Measurements from ENCODE around the gene CLEC4F. TPM values are rescaled to one million over a fixed set of nuclear protein-coding genes. Genes with fewer than 3 reads are reported as not detected.
"Not testable (repeated sequence)": the region's sequence is repeated elsewhere in the genome, so short reads cannot be mapped to it uniquely, and the experiment has no call there.

CLEC4F gene
- total and polyA plus RNA-seq, 5 donors = 0.12 to 0.40 (median 0.27) TPM; not detected in 1

- no peaks in the 10 kb centered on the region for H3K4me1 ChIP-seq (ENCODE audit: control insufficient read depth, insufficient read depth, low read length)
- peak in 1 of 3 donors; percentile 15 for DNase-seq
- intact Hi-C loops (cut with DNase I) = no loop called here
- ATAC-seq = no peak
- H3K27me3 ChIP-seq (ENCODE audit: control insufficient read depth, insufficient read depth) = no peaks in the 10 kb centered on the region
- no peaks in the 10 kb centered on the region for H3K9me3 ChIP-seq (ENCODE audit: control insufficient read depth, low read length)
- H3K27ac ChIP-seq (ENCODE audit: low read length) = no peak overlapping the region
- 64% methylated on average over 10 of the region's 10 CpGs for WGBS
- no peak overlapping the region for H3K4me3 ChIP-seq (ENCODE audit: low read length)
Observed at GRCh38 chr2:70801607-70802263, 18.7 kb downstream of the CLEC4F start.

DNA sequence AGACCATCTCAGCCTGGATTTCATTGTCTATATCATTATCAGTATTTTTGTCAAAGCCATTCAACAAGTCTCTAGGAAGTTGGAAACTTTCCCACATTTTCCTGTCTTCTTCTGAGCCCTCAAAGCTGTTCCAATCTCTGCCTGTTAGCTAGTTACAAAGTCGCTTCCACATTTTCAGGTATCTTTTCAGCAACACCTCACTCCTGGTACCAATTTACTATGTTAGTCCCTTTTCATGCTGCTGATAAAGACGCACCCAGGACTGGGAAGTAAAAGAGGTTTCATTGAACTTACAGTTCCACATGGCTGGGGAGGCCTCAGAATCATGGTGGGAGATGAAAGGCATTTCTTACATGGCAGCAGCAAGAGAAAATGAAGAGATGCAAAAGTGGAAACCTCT is 20.7 kb downstream of the CLEC4F start:
- WGBS = 84% methylated on average over 2 of the region's 2 CpGs
- intact Hi-C loops (cut with DNase I) = no loop called here
- Histone ChIP-seq H3K27ac (ENCODE audit: low read length) (no peak overlapping the region), H3K4me1 (ENCODE audit: control insufficient read depth, insufficient read depth, low read length) (no peaks in the 10 kb centered on the region), H3K27me3 (ENCODE audit: control insufficient read depth, insufficient read depth) (no peaks in the 10 kb centered on the region), H3K4me3 (ENCODE audit: low read length) (no peak overlapping the region), H3K9me3 (ENCODE audit: control insufficient read depth, low read length) (no peaks in the 10 kb centered on the region)
- no peak for DNase-seq
- ATAC-seq = no peak

DNA sequence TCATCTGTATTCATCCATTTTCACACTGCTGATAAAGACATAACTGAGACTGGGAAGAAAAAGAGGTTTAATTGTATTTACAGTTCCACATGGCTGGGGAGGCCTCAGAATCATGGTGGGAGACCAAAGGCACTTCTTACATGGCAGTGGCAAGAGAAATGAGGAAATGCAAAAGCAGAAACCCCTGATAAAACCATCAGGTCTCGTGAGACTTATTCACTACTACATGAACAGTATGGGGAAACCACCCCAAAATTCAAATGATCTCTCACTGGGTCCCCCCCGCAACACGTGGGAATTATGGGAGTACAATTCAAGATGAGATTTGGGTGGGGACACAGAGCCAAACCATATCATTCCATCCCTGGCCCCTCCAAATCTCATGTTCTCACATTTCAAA is 22.4 kb downstream of the CLEC4F start:
- H3K27me3 ChIP-seq (ENCODE audit: control insufficient read depth, insufficient read depth); H3K4me1 ChIP-seq (ENCODE audit: control insufficient read depth, insufficient read depth, low read length); H3K27ac ChIP-seq (ENCODE audit: low read length); H3K4me3 ChIP-seq (ENCODE audit: low read length); intact Hi-C loops (cut with DNase I); ATAC-seq; H3K9me3 ChIP-seq (ENCODE audit: control insufficient read depth, low read length); DNase-seq: not testable (repeated sequence)
- 85% methylated on average over 3 of the region's 3 CpGs for WGBS

DNA sequence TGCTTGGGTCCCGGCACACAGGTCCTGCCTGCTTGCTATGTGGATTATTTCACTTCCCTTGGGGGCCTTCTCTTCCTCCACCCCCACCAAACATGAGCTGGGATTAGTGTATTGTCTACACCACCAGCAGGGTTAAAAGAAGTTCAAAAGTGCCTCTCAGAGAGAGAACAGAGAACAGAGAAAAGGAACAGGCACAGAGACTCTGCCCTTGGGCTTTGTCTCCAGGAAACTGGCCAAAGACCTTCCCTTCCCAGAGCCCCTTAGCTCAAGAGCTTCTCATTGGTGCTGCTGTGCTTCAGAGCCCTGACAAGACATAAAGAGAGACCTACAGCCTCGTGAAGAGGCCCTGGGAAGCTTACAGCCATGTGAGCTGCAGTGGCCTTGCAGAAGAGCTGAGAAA is 22.9 kb downstream of the CLEC4F start:
- ATAC-seq = no peak
- no peaks in the 10 kb centered on the region for H3K27me3 ChIP-seq (ENCODE audit: control insufficient read depth, insufficient read depth)
- WGBS = 45% methylated on average over 2 of the region's 2 CpGs

DNA sequence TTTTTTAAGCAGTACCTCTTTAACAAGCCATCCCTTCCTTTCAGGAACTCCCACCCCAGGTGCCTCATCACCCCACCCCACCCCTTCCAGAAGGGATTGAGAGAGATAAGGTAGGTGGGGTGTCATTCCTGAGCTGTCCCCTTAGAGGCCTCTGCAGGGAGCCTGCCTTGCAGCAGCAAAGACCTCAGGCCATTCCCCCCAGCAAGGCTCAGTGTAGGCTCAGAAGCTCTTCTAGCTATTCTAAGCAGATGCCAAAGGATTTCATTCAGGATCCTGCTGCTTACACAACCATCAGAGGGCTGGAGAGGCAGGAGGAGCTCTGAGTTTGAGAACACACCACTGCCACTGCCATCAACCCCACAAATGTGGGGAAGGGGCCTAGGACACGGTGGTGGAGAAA is 24.1 kb downstream of the CLEC4F start:
- Histone ChIP-seq H3K27me3 (ENCODE audit: control insufficient read depth, insufficient read depth) (no peaks in the 10 kb centered on the region), H3K9me3 (ENCODE audit: control insufficient read depth, low read length) (no peaks in the 10 kb centered on the region), H3K4me1 (ENCODE audit: control insufficient read depth, insufficient read depth, low read length) (no peaks in the 10 kb centered on the region), H3K27ac (ENCODE audit: low read length) (no peak overlapping the region), H3K4me3 (ENCODE audit: low read length) (no peak overlapping the region)
- ATAC-seq (no peak), DNase-seq (no peak)
- intact Hi-C loops (cut with DNase I) = no loop called here
- WGBS = 78% methylated on average over 1 of the region's 1 CpG

More for the DNA sequence above, 22.9 kb downstream of the CLEC4F start:
- no peaks in the 10 kb centered on the region for H3K9me3 ChIP-seq (ENCODE audit: control insufficient read depth, low read length)
- no peak for DNase-seq
- no peak overlapping the region for H3K27ac ChIP-seq (ENCODE audit: low read length)
- intact Hi-C loops (cut with DNase I) = no loop called here
- H3K4me3 ChIP-seq (ENCODE audit: low read length) = no peak overlapping the region
- H3K4me1 ChIP-seq (ENCODE audit: control insufficient read depth, insufficient read depth, low read length) = no peaks in the 10 kb centered on the region

- 68% methylated on average over 4 of the region's 4 CpGs for WGBS
- no peaks in the 10 kb centered on the region for H3K9me3 ChIP-seq (ENCODE audit: control insufficient read depth, low read length)
- no peak overlapping the region for H3K27ac ChIP-seq (ENCODE audit: low read length)
- H3K27me3 ChIP-seq (ENCODE audit: control insufficient read depth, insufficient read depth) = no peaks in the 10 kb centered on the region
- DNase-seq (no peak), ATAC-seq (no peak)
- no peaks in the 10 kb centered on the region for H3K4me1 ChIP-seq (ENCODE audit: control insufficient read depth, insufficient read depth, low read length)
- intact Hi-C loops (cut with DNase I) = no loop called here
- H3K4me3 ChIP-seq (ENCODE audit: low read length) = no peak overlapping the region
Observed at GRCh38 chr2:70795164-70795995, 25.0 kb downstream of the CLEC4F start.

DNA sequence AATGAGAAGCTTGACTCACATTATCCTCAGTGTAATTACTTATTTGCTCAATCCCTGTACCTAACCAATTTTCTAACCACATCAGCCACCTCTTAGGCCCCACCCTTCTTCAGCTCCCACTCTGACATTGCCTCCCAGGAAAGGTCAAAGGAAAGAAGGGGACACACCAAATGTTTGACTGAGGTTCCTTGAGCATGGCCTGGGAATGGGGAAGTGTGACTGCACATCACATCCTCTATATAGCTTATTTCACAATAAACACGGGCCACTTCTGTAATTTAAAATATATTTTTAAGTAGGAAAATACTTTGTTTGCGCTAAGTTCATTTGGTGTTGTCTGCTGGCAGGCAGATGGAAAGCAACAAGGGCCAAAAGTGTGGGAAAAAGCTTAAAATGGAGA is 26.9 kb downstream of the CLEC4F start:
- Histone ChIP-seq H3K27me3 (ENCODE audit: control insufficient read depth, insufficient read depth) (no peaks in the 10 kb centered on the region), H3K9me3 (ENCODE audit: control insufficient read depth, low read length) (no peaks in the 10 kb centered on the region), H3K27ac (ENCODE audit: low read length) (no peak overlapping the region), H3K4me1 (ENCODE audit: control insufficient read depth, insufficient read depth, low read length) (no peaks in the 10 kb centered on the region), H3K4me3 (ENCODE audit: low read length) (no peak overlapping the region)
- no peak for DNase-seq
- intact Hi-C loops (cut with DNase I) = loop anchor here in 2 of 4 donors (5.0 kb wide), 1 partner anchor 154 kb away; no protein-coding TSS in a partner anchor
- WGBS = 77% methylated on average over 2 of the region's 2 CpGs
- no peak for ATAC-seq

DNA sequence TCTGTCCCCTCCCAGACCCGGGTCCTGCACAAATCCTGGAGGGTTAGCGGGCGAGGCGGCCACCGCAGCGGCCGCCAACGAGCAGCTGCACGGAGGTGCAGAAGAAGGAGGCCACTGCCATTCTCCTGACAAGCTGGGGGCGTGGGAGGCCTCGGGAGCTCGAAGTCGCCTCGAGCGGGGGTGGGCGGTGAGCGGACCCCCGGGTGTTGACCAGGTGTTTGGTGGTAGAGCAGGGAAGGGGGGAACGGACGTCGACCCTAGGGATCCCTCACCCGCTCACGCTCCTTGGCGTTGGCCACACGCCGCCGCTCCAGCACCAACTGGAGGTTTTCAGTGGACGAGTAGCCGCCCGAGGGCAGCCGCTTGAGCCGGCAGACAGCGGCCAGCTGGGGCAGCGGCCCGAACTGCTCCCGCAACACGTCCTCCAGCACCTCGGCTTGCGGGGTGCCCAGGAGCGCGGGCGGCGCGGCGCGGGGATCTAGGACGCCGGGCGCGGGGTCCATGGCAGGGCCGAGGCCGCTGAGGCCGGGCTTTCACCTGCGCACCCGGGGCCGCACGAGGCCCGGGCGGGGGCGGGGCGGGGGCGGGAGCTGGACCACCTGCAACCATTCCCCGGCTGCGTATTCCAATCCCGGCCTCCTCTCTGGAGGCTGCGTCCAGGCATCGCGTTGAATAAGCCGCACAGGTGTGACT is 30.1 kb downstream of the CLEC4F start, which contains the start of gene FIGLA:
TSS of gene FIGLA (minus strand) at position 508 of the 693 bp plus-strand sequence. CDS start at position 503, 5 bp downstream.
- Histone ChIP-seq H3K4me1 (ENCODE audit: control insufficient read depth, insufficient read depth, low read length) (no peaks in the 10 kb centered on the region), H3K9me3 (ENCODE audit: control insufficient read depth, low read length) (no peaks in the 10 kb centered on the region), H3K27me3 (ENCODE audit: control insufficient read depth, insufficient read depth) (peaks cover 3% of the 10 kb centered on the region), H3K4me3 (ENCODE audit: low read length) (peak within 1 kb of the TSS; percentile 38), H3K27ac (ENCODE audit: low read length) (no peak within 1 kb of the TSS)
- WGBS = 3% methylated on average over 69 of the region's 69 CpGs
- intact Hi-C loops (cut with DNase I) = loop anchor here in 2 of 4 donors (5.0 kb wide), 1 partner anchor 157 kb away; no protein-coding TSS in a partner anchor
- peak; percentile 20 to 48 for ATAC-seq
- peak in 2 of 3 donors; percentile 50 to 57 for DNase-seq

GRCh38 chr2:70789304-70790135 is 30.9 kb downstream of the CLEC4F start:
- DNase-seq (peak; percentile 60 to 82 (median 76)), ATAC-seq (peak; percentile 75 to 89)
- Histone ChIP-seq H3K4me3 (ENCODE audit: low read length) (peak overlapping the region; percentile 38), H3K9me3 (ENCODE audit: control insufficient read depth, low read length) (no peaks in the 10 kb centered on the region), H3K27me3 (ENCODE audit: control insufficient read depth, insufficient read depth) (peaks cover 3% of the 10 kb centered on the region), H3K4me1 (ENCODE audit: control insufficient read depth, insufficient read depth, low read length) (no peaks in the 10 kb centered on the region), H3K27ac (ENCODE audit: low read length) (no peak overlapping the region)
- intact Hi-C loops (cut with DNase I) = loop anchor here in 2 of 4 donors (5.0 kb wide), 1 partner anchor 158 kb away; no protein-coding TSS in a partner anchor
- WGBS = 4% methylated on average over 33 of the region's 33 CpGs
